MCF 10A (cell line): ENCODE data around the gene CALML3. TPM values are rescaled to one million over a fixed set of nuclear protein-coding genes. Genes with fewer than 3 reads are reported as not detected.

ENCODE experiments used
- BruUV-seq: library from RNA; stranded (reverse); fragments of 400-500 nt; replicated peaks from 2 replicates; lab custom pipeline; 2021; lab: Mats Ljungman, UMichigan
- CTCF ChIA-PET: fragments of 300-600 bp; sonication (Branson Sonifier 250); formaldehyde crosslinking; extraction: SDS; loops from one replicate; lab custom pipeline; 2021; ENCODE audit warnings: antibody characterized with exemption, inconsistent platforms; lab: Yijun Ruan, JAX
- POLR2A ChIA-PET: fragments of 300-600, 350-650 bp; sonication (Branson Sonifier 250); formaldehyde crosslinking; extraction: SDS; loops from one replicate; lab custom pipeline; 2020; ENCODE audit warnings: antibody characterized with exemption, inconsistent platforms; lab: Yijun Ruan, JAX
- DNase-seq: peaks from one replicate; pipeline ENCODE4 v3.0.0-alpha.2; 2018; ENCODE audit not compliant: unreplicated experiment
- H3K27ac Mint-ChIP-seq: one replicate; pipeline ENCODE4 v1.8.0; 2022; ENCODE audit warnings: mild to moderate bottlenecking, low read depth, mixed read lengths; ENCODE audit not compliant: unreplicated experiment
- H3K27me3 Mint-ChIP-seq: one replicate; pipeline ENCODE4 v1.8.0; 2022; ENCODE audit warnings: mixed read lengths; ENCODE audit not compliant: insufficient read depth, unreplicated experiment
- H3K36me3 Mint-ChIP-seq: one replicate; pipeline ENCODE4 v1.8.0; 2022; ENCODE audit warnings: mild to moderate bottlenecking, moderate library complexity, mixed read lengths; ENCODE audit not compliant: insufficient read depth, unreplicated experiment
- H3K4me1 Mint-ChIP-seq: one replicate; pipeline ENCODE4 v1.8.0; 2022; ENCODE audit warnings: mixed read lengths; ENCODE audit not compliant: insufficient read depth, unreplicated experiment
- H3K4me3 Mint-ChIP-seq: one replicate; pipeline ENCODE4 v1.8.0; 2022; ENCODE audit warnings: mild to moderate bottlenecking, moderate library complexity, mixed read lengths; ENCODE audit not compliant: unreplicated experiment
- H3K9me3 Mint-ChIP-seq: one replicate; pipeline ENCODE4 v1.8.0; 2022; ENCODE audit warnings: mixed read lengths; ENCODE audit not compliant: unreplicated experiment
- intact Hi-C: fragments of 100-400 bp; cut with micrococcal nuclease; formaldehyde crosslinking; loops from 2 replicates; pipeline ENCODE4 v1.14.1; 2022
- total RNA-seq: library from RNA; stranded (reverse); gene quantifications from 2 replicates; pipeline ENCODE4 v1.2.3, GENCODE V29; 2022
- TF ChIP-seq, protein P1 (sequence below): fragments of 200-600 bp; IDR thresholded peaks from one replicate; pipeline ENCODE4 v1.8.0; 2022; ENCODE audit warnings: antibody characterized with exemption, mild to moderate bottlenecking; ENCODE audit not compliant: unreplicated experiment

The CALML3 gene
- total RNA-seq, 1 experiment from 2014 or later = 0.75 TPM

DNA sequence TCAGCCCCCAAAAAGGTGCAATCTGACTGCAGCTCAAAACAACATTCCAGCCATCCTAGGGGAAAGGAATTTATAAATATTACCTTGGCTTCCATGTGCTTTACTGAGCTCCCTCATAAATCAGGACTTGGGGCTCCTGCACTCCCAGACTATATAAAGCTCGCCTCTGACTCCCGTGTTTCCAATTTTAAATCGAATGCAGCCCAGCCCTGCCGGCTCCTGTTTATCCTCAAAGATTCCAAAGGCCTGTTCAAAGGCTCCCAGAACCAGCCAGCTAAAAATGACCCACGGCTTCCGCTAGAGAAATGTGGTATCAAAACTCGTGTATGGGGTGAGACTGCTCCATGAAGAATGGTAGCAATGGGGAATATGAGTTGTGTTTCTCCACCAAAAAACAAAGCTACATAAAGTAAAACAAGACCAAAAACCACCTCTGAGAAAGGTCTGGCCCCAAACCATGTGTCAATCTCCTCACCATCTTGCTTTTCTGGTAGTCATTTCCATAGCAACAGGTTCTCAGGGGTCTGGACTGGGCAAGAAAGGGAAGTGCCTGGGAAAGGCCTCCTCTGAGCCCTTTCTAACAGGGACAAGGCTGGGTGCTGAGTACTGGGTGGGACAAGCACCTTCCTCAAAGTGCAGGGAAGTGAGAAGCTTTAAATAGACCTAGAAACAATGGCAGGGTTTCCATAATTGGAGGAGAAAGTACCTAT, 5.1 kb downstream of the CALML3 start:
- BruUV-seq = no TSS peak
- ChIA-PET CTCF (interaction anchor here (0.6 to 1.4 kb wide), 3 partner anchors 88 to 325 kb away, joined by 3 read pairs; no protein-coding TSS in a partner anchor), POLR2A (interaction anchor here (0.5 to 3.2 kb wide), 9 partner anchors 9 to 566 kb away, joined by 3 to 10 read pairs (median 4); no protein-coding TSS in a partner anchor)
- Mint-ChIP-seq H3K4me3 (no peak overlapping the region), H3K36me3 (no peaks in the 10 kb centered on the region), H3K27ac (peak overlapping the region; percentile 42), H3K9me3 (no peaks in the 10 kb centered on the region), H3K4me1 (peaks cover 15% of the 10 kb centered on the region), H3K27me3 (no peaks in the 10 kb centered on the region)
- TF ChIP-seq, protein P1, sequence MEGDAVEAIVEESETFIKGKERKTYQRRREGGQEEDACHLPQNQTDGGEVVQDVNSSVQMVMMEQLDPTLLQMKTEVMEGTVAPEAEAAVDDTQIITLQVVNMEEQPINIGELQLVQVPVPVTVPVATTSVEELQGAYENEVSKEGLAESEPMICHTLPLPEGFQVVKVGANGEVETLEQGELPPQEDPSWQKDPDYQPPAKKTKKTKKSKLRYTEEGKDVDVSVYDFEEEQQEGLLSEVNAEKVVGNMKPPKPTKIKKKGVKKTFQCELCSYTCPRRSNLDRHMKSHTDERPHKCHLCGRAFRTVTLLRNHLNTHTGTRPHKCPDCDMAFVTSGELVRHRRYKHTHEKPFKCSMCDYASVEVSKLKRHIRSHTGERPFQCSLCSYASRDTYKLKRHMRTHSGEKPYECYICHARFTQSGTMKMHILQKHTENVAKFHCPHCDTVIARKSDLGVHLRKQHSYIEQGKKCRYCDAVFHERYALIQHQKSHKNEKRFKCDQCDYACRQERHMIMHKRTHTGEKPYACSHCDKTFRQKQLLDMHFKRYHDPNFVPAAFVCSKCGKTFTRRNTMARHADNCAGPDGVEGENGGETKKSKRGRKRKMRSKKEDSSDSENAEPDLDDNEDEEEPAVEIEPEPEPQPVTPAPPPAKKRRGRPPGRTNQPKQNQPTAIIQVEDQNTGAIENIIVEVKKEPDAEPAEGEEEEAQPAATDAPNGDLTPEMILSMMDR = no peak
- no peak for DNase-seq
- intact Hi-C loops = no loop called here

DNA sequence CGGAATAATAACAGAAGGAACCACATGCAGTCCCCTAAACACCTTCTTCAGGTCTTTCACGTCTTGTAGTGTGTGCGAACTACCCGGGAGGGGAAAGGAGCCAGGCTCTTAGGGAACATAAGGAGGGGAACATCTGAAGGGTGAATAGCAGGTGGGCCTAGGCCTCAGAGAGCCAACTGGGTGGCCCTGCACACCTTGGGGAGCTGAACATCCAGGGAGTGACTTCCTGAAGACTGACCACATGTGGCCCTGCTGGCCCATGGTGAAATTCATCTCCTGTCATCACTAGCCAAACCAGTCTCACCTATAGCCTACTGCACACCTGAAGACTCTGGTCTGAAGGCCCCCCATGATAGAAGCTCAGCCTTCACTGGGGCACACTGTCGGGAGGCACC, 5.6 kb downstream of the CALML3 start:
- TF ChIP-seq, protein P1 = no peak
- intact Hi-C loops = no loop called here
- Mint-ChIP-seq H3K27me3 (no peaks in the 10 kb centered on the region), H3K4me1 (peaks cover 21% of the 10 kb centered on the region), H3K27ac (no peak overlapping the region), H3K4me3 (no peak overlapping the region), H3K9me3 (no peaks in the 10 kb centered on the region), H3K36me3 (no peaks in the 10 kb centered on the region)
- POLR2A ChIA-PET = interaction anchor here (0.5 to 1.8 kb wide), 7 partner anchors 8 to 566 kb away, joined by 3 to 6 read pairs (median 4); no protein-coding TSS in a partner anchor
- BruUV-seq = no TSS peak
- CTCF ChIA-PET = interaction anchor here (0.6 to 1.4 kb wide), 2 partner anchors 93 to 326 kb away, joined by 3 read pairs; no protein-coding TSS in a partner anchor
- no peak for DNase-seq

DNA sequence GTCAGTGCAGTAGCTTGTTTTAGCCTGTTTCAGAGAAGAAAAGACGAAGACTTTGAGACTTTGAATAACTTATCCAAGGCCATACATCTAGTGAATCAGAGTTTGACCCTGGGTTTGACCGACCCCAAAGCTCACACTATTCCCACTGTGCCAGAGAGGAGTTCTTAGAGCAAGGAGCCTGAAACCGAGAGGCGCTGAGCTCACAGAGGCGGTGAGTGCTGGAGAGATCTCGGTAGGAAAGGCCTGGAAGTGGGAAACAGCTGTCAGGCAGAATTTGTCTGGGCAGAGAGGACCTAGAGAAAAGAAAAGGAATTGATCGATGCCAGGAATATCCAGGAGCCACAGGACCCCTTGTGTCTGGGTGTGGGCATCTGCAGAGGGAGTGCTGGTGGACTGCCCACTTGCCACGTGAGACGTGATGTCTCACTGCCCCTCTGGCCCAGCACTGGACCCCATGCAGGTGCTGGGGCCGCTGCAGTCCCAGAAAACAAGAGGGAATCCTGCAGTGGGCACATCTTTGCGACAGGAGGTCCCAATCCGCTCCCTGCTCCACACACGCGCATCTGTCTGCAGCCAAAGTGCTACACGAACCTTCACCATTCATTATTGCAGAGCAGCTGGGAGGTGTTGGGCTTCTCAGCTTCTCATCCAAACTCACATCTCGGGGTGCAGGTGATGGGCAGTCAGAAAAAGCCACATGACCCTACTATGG, 6.2 kb downstream of the CALML3 start:
- BruUV-seq = no TSS peak
- DNase-seq = no peak
- no peaks in the 10 kb centered on the region for H3K27me3 Mint-ChIP-seq
- TF ChIP-seq, protein P1 = no peak
- H3K4me3 Mint-ChIP-seq = no peak overlapping the region
- H3K9me3 Mint-ChIP-seq = no peaks in the 10 kb centered on the region
- intact Hi-C loops = no loop called here
- no peak overlapping the region for H3K27ac Mint-ChIP-seq
- POLR2A ChIA-PET = interaction anchor here (0.5 to 1.8 kb wide), 4 partner anchors 8 to 567 kb away, joined by 4 to 6 read pairs (median 4); no protein-coding TSS in a partner anchor
- H3K36me3 Mint-ChIP-seq = no peaks in the 10 kb centered on the region
- CTCF ChIA-PET = interaction anchor here (0.6 kb wide), 1 partner anchor 98 kb away, joined by 6 read pairs; no protein-coding TSS in a partner anchor
- peaks cover 16% of the 10 kb centered on the region for H3K4me1 Mint-ChIP-seq
